Prostate gland (tissue), 2 donors: ENCODE results near the gene GSG1. TPM values are rescaled to one million over a fixed set of nuclear protein-coding genes. Genes with fewer than 3 reads are reported as not detected.

Experiments used
- DNase-seq: peaks from one replicate; pipeline ENCODE4 v3.0.0-alpha.2; 2019; ENCODE audit warnings: low spot score
- H3K27ac ChIP-seq, 2 donors: fragments of 200-600 bp; sonication (generic); 2 replicates each; pipeline ENCODE4 v1.5.1; 2017 to 2019
- H3K27me3 ChIP-seq: fragments of 200-600 bp; sonication (generic); replicated peaks from 2 replicates; pipeline ENCODE4 v1.5.1; 2019; ENCODE audit not compliant: insufficient read depth
- H3K36me3 ChIP-seq, 2 donors: fragments of 200-600 bp; sonication (generic); 1 replicate in 1 of 2; 2 replicates in 1 of 2; pipeline versions ENCODE4 v1.5.1 to v1.8.1; 2017 to 2019
- H3K4me1 ChIP-seq: fragments of 200-600 bp; sonication (generic); replicated peaks from 2 replicates; pipeline ENCODE4 v1.5.1; 2019
- H3K4me3 ChIP-seq, 2 donors: fragments of 200-600 bp; sonication (generic); 2 replicates each; pipeline ENCODE4 v1.5.1; 2017 to 2019
- H3K9me3 ChIP-seq: fragments of 200-600 bp; sonication (generic); 2 replicates; pipeline ENCODE4 v1.5.1; 2017
- POLR2A ChIP-seq: fragments of 450-650 bp; IDR thresholded peaks from one replicate; pipeline ENCODE4 v1.6.1; 2016; ENCODE audit warnings: antibody characterized with exemption, mild to moderate bottlenecking
- POLR2AphosphoS5 ChIP-seq: sonication (generic); formaldehyde crosslinking; IDR thresholded peaks from one replicate; pipeline ENCODE4 v1.6.1; 2017; ENCODE audit warnings: antibody characterized with exemption
- WGBS: methylation state at CpG from one replicate; pipeline ENCODE4 v1.1.5; 2018; 5-methylcytosine and 5-hydroxymethylcytosine counted together
- intact Hi-C: fragments of 100-400 bp; cut with DNase I; formaldehyde crosslinking; loops from one replicate; pipeline ENCODE4 v1.14.2; 2022
- total RNA-seq, 2 donors: library from RNA; depleted of rRNA; stranded (reverse); fragments of >200 nt; gene quantifications; one replicate each; pipeline ENCODE4 v1.1.0, GENCODE V29; 2016
- TF ChIP-seq, protein P1 (sequence below), 4 experiments: fragments of 200-600 bp in 2 of 4; fragments of 450-650 bp in 2 of 4; sonication (generic) in 2 of 4; IDR thresholded peaks; 1 replicate in 3 of 4; 2 replicates in 1 of 4; pipeline ENCODE4 v1.5.1; 2016 to 2019; ENCODE audit warnings: antibody characterized with exemption in 4 of 4, mild to moderate bottlenecking in 2 of 4, moderate library complexity in 2 of 4

GSG1 gene
- total RNA-seq, 2 donors from 2014 or later: 21.2 TPM; not detected in 1

DNA sequence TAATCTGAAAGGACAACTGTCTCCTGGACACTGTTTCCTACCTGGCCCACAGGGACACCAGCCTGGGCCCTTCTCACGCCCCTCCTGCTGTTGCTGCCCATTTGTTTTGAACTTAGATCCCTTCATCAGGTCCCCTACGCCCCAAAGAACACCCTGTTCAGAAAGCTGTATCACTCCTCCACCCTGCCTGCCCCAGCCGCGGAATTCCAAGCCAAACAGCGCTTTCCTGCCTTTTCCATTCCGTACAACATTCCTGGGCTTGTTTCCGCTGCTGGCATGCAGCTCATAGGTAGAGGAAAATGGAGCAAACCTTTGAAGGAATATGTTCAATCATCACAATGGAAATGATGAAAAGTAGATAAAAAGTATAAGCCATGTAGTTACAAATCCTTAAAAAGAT, 12.8 kb upstream of the GSG1 start:
- Histone ChIP-seq H3K4me1 (no peaks in the 10 kb centered on the region), H3K36me3 (no peaks in the 10 kb centered on the region), H3K27me3 (no peaks in the 10 kb centered on the region), H3K27ac (no peak overlapping the region), H3K4me3 (no peak overlapping the region), H3K9me3 (no peaks in the 10 kb centered on the region)
- WGBS: 82% methylated on average over 7 of the region's 7 CpGs
- intact Hi-C loops: no loop called here
- TF ChIP-seq POLR2A (no peak), POLR2AphosphoS5 (no peak)
- no peak for DNase-seq

DNA sequence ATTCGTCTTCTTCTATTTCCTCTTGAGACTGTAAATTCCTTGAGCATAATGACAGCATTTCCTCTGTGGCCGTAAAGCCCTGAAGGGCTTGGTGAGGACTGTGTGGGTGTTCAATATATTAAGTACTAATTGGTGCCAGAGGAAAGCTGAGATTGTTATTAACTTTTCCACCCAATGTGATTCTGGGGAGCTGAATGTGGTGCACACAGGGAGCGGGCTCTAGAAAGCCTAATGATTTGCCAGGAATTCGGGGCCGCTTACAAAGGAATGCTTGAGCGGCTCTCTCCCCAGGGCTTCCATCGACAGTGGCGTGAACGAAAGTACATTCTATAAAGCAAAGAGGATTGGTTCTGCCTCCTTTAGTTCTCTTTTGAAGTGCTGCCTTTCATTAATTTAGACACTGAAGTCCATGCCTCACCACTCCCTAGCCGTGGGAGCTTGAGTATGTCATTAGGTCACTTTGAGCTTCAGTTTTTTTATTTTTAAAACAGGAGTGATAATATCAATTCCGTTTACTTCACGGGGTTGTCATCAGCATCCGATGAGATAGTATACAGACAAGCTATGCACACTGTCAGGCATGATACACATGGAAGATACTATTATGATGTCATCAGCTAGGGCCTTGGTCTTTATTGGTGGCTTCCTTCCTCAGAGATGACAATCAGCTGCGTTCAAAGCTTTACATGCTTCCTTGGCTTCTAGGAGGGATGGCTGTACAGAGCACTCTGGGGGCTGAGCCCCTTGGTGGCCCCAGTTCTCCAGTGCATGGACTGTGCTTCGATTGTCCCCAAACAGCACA, 11.0 kb upstream of the GSG1 start:
- no peak for DNase-seq
- intact Hi-C loops: no loop called here
- no peak overlapping the region for H3K27ac ChIP-seq
- no peak overlapping the region for H3K4me3 ChIP-seq
- WGBS: 56% methylated on average over 15 of the region's 15 CpGs
- no peaks in the 10 kb centered on the region for H3K27me3 ChIP-seq
- TF ChIP-seq POLR2AphosphoS5: no peak
- TF ChIP-seq, protein P1, sequence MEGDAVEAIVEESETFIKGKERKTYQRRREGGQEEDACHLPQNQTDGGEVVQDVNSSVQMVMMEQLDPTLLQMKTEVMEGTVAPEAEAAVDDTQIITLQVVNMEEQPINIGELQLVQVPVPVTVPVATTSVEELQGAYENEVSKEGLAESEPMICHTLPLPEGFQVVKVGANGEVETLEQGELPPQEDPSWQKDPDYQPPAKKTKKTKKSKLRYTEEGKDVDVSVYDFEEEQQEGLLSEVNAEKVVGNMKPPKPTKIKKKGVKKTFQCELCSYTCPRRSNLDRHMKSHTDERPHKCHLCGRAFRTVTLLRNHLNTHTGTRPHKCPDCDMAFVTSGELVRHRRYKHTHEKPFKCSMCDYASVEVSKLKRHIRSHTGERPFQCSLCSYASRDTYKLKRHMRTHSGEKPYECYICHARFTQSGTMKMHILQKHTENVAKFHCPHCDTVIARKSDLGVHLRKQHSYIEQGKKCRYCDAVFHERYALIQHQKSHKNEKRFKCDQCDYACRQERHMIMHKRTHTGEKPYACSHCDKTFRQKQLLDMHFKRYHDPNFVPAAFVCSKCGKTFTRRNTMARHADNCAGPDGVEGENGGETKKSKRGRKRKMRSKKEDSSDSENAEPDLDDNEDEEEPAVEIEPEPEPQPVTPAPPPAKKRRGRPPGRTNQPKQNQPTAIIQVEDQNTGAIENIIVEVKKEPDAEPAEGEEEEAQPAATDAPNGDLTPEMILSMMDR (IDR thresholded peaks at IDR 0.05): no peak
- no peak for TF ChIP-seq POLR2A
- H3K9me3 ChIP-seq: no peaks in the 10 kb centered on the region
- no peaks in the 10 kb centered on the region for H3K4me1 ChIP-seq
- H3K36me3 ChIP-seq: no peaks in the 10 kb centered on the region

DNA sequence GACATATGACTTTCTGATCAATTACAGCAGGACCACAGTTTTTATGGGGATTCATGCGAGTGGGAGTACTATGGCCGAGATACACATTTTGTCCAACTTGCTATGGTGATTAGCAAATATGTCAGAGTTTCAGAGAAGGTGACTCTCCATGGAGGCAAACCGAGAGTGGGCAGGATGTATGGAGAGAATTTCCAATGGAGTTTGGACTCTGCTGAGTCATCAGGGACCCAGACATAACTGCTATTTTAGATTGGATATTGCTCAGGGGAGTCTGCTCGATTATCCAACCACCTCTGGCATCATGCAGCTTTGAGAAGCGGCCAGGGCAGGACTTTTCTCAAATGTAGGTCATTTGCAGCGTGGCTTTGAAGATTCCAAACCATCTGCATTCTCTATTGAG, 9.5 kb upstream of the GSG1 start:
- H3K4me1 ChIP-seq: no peaks in the 10 kb centered on the region
- no peak overlapping the region for H3K4me3 ChIP-seq
- no peak for DNase-seq
- intact Hi-C loops: no loop called here
- 93% methylated on average over 6 of the region's 6 CpGs for WGBS
- no peak overlapping the region for H3K27ac ChIP-seq
- no peaks in the 10 kb centered on the region for H3K9me3 ChIP-seq
- H3K36me3 ChIP-seq: no peaks in the 10 kb centered on the region
- no peak for TF ChIP-seq POLR2AphosphoS5
- TF ChIP-seq POLR2A: no peak
- TF ChIP-seq, protein P1 (IDR thresholded peaks at IDR 0.05): no peak
- no peaks in the 10 kb centered on the region for H3K27me3 ChIP-seq

DNA sequence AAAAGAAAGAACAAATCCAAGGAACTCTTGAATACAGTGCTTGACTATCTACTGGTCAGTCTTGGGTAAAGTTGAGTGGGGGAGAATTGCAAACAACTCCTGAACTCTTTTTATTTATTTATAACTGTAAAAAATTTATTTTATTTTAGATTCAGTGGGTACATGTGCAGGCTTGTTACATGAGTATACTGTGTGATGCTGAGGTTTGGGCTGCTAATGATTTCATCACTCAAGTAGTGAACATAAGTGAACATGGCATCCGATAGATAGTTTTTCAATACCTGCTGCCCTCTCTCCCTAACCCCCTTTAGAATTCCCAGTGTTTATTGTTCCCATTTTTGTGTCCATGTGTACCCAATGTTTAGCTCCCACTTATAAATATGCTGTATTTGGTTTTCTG, 3.2 kb upstream of the GSG1 start:
- DNase-seq: no peak
- peaks cover 3% of the 10 kb centered on the region for H3K4me1 ChIP-seq
- H3K27ac ChIP-seq: no peak overlapping the region
- TF ChIP-seq POLR2A (no peak), POLR2AphosphoS5 (no peak)
- TF ChIP-seq, protein P1 (IDR thresholded peaks at IDR 0.05): no peak
- 95% methylated on average over 1 of the region's 1 CpG for WGBS
- no peaks in the 10 kb centered on the region for H3K27me3 ChIP-seq
- H3K9me3 ChIP-seq: no peaks in the 10 kb centered on the region
- intact Hi-C loops: no loop called here
- no peaks in the 10 kb centered on the region for H3K36me3 ChIP-seq
- H3K4me3 ChIP-seq: no peak overlapping the region

GRCh38 chr12:13105781-13106180, 2.3 kb upstream of the GSG1 start:
- 100% methylated on average over 1 of the region's 1 CpG for whole genome bisulfite sequencing
- no peak overlapping the region for H3K27ac ChIP-seq
- TF ChIP-seq POLR2A (no peak), POLR2AphosphoS5 (no peak)
- no peaks in the 10 kb centered on the region for H3K36me3 ChIP-seq
- peaks cover 4% of the 10 kb centered on the region for H3K4me1 ChIP-seq
- DNase-seq: no peak
- no peaks in the 10 kb centered on the region for H3K27me3 ChIP-seq
- no peaks in the 10 kb centered on the region for H3K9me3 ChIP-seq
- intact Hi-C loops: no loop called here
- no peak overlapping the region for H3K4me3 ChIP-seq

GRCh38 chr12:13104409-13104808, 942 bp upstream of the GSG1 start:
- 96% methylated on average over 3 of the region's 3 CpGs for WGBS
- Histone ChIP-seq H3K4me1 (peaks cover 11% of the 10 kb centered on the region), H3K36me3 (no peaks in the 10 kb centered on the region), H3K27ac (no peak overlapping the region), H3K27me3 (no peaks in the 10 kb centered on the region), H3K9me3 (no peaks in the 10 kb centered on the region), H3K4me3 (no peak overlapping the region)
- intact Hi-C loops: loop anchor here (5.0 kb wide), 1 partner anchor 98 kb away; no protein-coding TSS in a partner anchor
- no peak for DNase-seq
- TF ChIP-seq POLR2A (no peak), POLR2AphosphoS5 (no peak)
- TF ChIP-seq, protein P1 (IDR thresholded peaks at IDR 0.05): no peak
